Gastroesophageal sphincter (tissue), 4 donors: ENCODE data around the gene DUOXA1. TPM values are rescaled to one million over a fixed set of nuclear protein-coding genes. Genes with fewer than 3 reads are reported as not detected.

Source experiments
- ATAC-seq: fragments of 150-250 bp; one replicate; pipeline ENCODE4 v1.9.1; 2016; ENCODE audit warnings: mild to moderate bottlenecking, moderate library complexity
- H3K27ac ChIP-seq, 4 donors: fragments of 200-600 bp; sonication (generic) in 3 of 4; 1 replicate in 3 of 4; 2 replicates in 1 of 4; pipeline ENCODE4 v1.5.1; 2016 to 2019
- H3K27me3 ChIP-seq: fragments of 200-600 bp; sonication (generic); one replicate; pipeline ENCODE4 v1.5.1; 2019
- H3K36me3 ChIP-seq, 2 donors: fragments of 200-600 bp; sonication (generic); one replicate each; pipeline ENCODE4 v1.5.1; 2019; ENCODE audit warnings: control low read depth in 1 of 2
- H3K4me1 ChIP-seq, 3 donors: fragments of 200-600 bp; sonication (generic); 1 replicate in 2 of 3; 2 replicates in 1 of 3; pipeline ENCODE4 v1.5.1; 2016 to 2019; ENCODE audit warnings: control low read depth in 2 of 3
- H3K4me3 ChIP-seq, 2 donors: fragments of 200-600 bp; sonication (generic); one replicate each; pipeline ENCODE4 v1.5.1; 2019; ENCODE audit warnings: mild to moderate bottlenecking in 1 of 2, moderate library complexity in 1 of 2
- H3K9me3 ChIP-seq, 3 donors: fragments of 200-600 bp; sonication (generic); one replicate each; pipeline ENCODE4 v1.5.1; 2017 to 2019; ENCODE audit warnings: control low read depth in 2 of 3
- EP300 ChIP-seq: sonication (generic); formaldehyde crosslinking; IDR thresholded peaks from one replicate; pipeline ENCODE4 v1.6.1; 2017; ENCODE audit warnings: antibody characterized with exemption, mild to moderate bottlenecking
- POLR2A ChIP-seq, 2 donors: fragments of 450-650 bp; IDR thresholded peaks; one replicate each; pipeline ENCODE4 v1.6.1; 2017; ENCODE audit warnings: antibody characterized with exemption in 2 of 2, mild to moderate bottlenecking in 2 of 2, moderate library complexity in 1 of 2
- POLR2AphosphoS5 ChIP-seq: sonication (generic); formaldehyde crosslinking; IDR thresholded peaks from one replicate; pipeline ENCODE4 v1.6.1; 2017; ENCODE audit warnings: antibody characterized with exemption
- WGBS, 2 donors: methylation state at CpG; one replicate each; pipeline ENCODE4 v1.1.5; 2018; ENCODE audit warnings: low coverage in 1 of 2; 5-methylcytosine and 5-hydroxymethylcytosine counted together
- total RNA-seq, 4 donors: library from RNA; depleted of rRNA; stranded (reverse); fragments of >200 nt; gene quantifications; one replicate each; pipeline ENCODE4 v1.1.0, GENCODE V29; 2016
- TF ChIP-seq, protein P1 (sequence below), 4 experiments: fragments of 200-600 bp in 2 of 4; fragments of 450-650 bp in 2 of 4; sonication (generic) in 1 of 4; IDR thresholded peaks; one replicate each; pipeline ENCODE4 v1.5.1; 2017 to 2019; ENCODE audit warnings: antibody characterized with exemption in 4 of 4, mild to moderate bottlenecking in 2 of 4, moderate library complexity in 2 of 4

The DUOXA1 gene
- total RNA-seq, 4 donors from 2014 or later = 0.67 to 1.7 (median 1.7) TPM; not detected in 1

DNA sequence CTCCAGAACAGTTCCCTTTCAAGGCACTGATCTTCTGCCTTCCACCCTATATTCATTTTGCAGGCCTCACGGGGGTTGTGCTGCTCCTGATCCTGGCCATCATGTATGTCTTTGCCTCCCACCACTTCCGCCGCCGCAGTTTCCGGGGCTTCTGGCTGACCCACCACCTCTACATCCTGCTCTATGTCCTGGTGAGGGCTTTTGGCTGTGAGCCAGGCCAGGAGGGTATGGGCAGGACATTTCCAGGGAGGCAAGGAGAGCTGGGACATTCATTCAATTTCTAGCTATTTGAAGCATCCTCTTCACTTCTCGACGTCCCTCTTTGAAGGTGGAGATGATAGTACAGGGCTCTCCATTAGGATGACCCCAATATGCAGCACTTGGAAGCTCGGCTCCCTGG, 26.1 kb upstream of the DUOXA1 start:
- Histone ChIP-seq H3K9me3 (no peaks in the 10 kb centered on the region), H3K4me3 (no peak overlapping the region), H3K4me1 (no peaks in the 10 kb centered on the region), H3K27me3 (no peaks in the 10 kb centered on the region), H3K36me3 (peaks cover 0 to 20% of the 10 kb centered on the region in 2 donors), H3K27ac (no peak overlapping the region)
- TF ChIP-seq EP300 = no peak
- TF ChIP-seq, protein P1, sequence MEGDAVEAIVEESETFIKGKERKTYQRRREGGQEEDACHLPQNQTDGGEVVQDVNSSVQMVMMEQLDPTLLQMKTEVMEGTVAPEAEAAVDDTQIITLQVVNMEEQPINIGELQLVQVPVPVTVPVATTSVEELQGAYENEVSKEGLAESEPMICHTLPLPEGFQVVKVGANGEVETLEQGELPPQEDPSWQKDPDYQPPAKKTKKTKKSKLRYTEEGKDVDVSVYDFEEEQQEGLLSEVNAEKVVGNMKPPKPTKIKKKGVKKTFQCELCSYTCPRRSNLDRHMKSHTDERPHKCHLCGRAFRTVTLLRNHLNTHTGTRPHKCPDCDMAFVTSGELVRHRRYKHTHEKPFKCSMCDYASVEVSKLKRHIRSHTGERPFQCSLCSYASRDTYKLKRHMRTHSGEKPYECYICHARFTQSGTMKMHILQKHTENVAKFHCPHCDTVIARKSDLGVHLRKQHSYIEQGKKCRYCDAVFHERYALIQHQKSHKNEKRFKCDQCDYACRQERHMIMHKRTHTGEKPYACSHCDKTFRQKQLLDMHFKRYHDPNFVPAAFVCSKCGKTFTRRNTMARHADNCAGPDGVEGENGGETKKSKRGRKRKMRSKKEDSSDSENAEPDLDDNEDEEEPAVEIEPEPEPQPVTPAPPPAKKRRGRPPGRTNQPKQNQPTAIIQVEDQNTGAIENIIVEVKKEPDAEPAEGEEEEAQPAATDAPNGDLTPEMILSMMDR (IDR thresholded peaks at IDR 0.05) = no peak
- no peak for TF ChIP-seq POLR2AphosphoS5
- no peak for TF ChIP-seq POLR2A (IDR thresholded peaks at IDR 0.05)
- no peak for ATAC-seq
- WGBS, 2 donors = 78 to 82% methylated on average over 5 to 7 of the region's 8 CpGs

GRCh38 chr15:45151998-45152828, 22.5 kb upstream of the DUOXA1 start:
- no peak for ATAC-seq
- Histone ChIP-seq H3K9me3 (no peaks in the 10 kb centered on the region), H3K4me3 (no peak overlapping the region), H3K27ac (no peak overlapping the region), H3K4me1 (no peaks in the 10 kb centered on the region), H3K36me3 (peaks cover 0 to 21% of the 10 kb centered on the region in 2 donors), H3K27me3 (no peaks in the 10 kb centered on the region)
- WGBS, 2 donors = 91 to 97% methylated on average over 6 to 26 of the region's 36 CpGs
- TF ChIP-seq, protein P1 (IDR thresholded peaks at IDR 0.05) = no peak

GRCh38 chr15:45150997-45151396, 21.3 kb upstream of the DUOXA1 start:
- Histone ChIP-seq H3K36me3 (peaks cover 0 to 21% of the 10 kb centered on the region in 2 donors), H3K4me1 (no peaks in the 10 kb centered on the region), H3K9me3 (no peaks in the 10 kb centered on the region), H3K27ac (no peak overlapping the region), H3K27me3 (no peaks in the 10 kb centered on the region), H3K4me3 (no peak overlapping the region)
- TF ChIP-seq POLR2A (IDR thresholded peaks at IDR 0.05) (no peak), POLR2AphosphoS5 (no peak), EP300 (no peak)
- TF ChIP-seq, protein P1 (IDR thresholded peaks at IDR 0.05) = no peak
- no peak for ATAC-seq
- WGBS, 2 donors = 84 to 100% methylated on average over 2 to 5 of the region's 6 CpGs

GRCh38 chr15:45150481-45150880, 20.8 kb upstream of the DUOXA1 start:
- TF ChIP-seq, protein P1 (IDR thresholded peaks at IDR 0.05) = no peak
- TF ChIP-seq POLR2A (IDR thresholded peaks at IDR 0.05) = no peak
- no peak for TF ChIP-seq EP300
- no peak for TF ChIP-seq POLR2AphosphoS5
- Histone ChIP-seq H3K36me3 (peaks cover 0 to 21% of the 10 kb centered on the region in 2 donors), H3K4me3 (no peak overlapping the region), H3K9me3 (no peaks in the 10 kb centered on the region), H3K27me3 (no peaks in the 10 kb centered on the region), H3K4me1 (no peaks in the 10 kb centered on the region), H3K27ac (no peak overlapping the region)
- WGBS, 2 donors = 90% methylated on average over 2 of the region's 6 CpGs; no CpG with 5 or more reads in 1 of the 2 donors
- no peak for ATAC-seq

- 75 to 100% methylated on average over 1 of the region's 1 CpG for WGBS, 2 donors
Measured at GRCh38 chr15:45149060-45149459, 19.4 kb upstream of the DUOXA1 start.

More at GRCh38 chr15:45149060-45149459, 19.4 kb upstream of the DUOXA1 start:
- no peak for TF ChIP-seq POLR2A (IDR thresholded peaks at IDR 0.05)
- TF ChIP-seq POLR2AphosphoS5 = no peak
- TF ChIP-seq EP300 = no peak
- TF ChIP-seq, protein P1 (IDR thresholded peaks at IDR 0.05) = no peak
- peaks cover 0 to 21% of the 10 kb centered on the region in 2 donors for H3K36me3 ChIP-seq
- no peak overlapping the region for H3K4me3 ChIP-seq
- H3K4me1 ChIP-seq = no peaks in the 10 kb centered on the region
- ATAC-seq = no peak
- H3K27ac ChIP-seq = no peak overlapping the region
- no peaks in the 10 kb centered on the region for H3K9me3 ChIP-seq
- H3K27me3 ChIP-seq = peaks cover 6% of the 10 kb centered on the region
